Caco-2 (cell line): ENCODE results near the gene BPIFB1. TPM values are rescaled to one million over a fixed set of nuclear protein-coding genes. Genes with fewer than 3 reads are reported as not detected.

Experiments used
- BruUV-seq: library from RNA; stranded (reverse); fragments of 400-500 nt; replicated peaks from 2 replicates; lab custom pipeline; 2021; lab: Mats Ljungman, UMichigan
- CTCF ChIA-PET: fragments of 300-600 bp; sonication (Branson Sonifier 250); formaldehyde crosslinking; loops from one replicate; lab custom pipeline; 2022; ENCODE audit warnings: antibody characterized with exemption; lab: Charles Lee
- POLR2A ChIA-PET: fragments of 300-600 bp; sonication (Branson Sonifier 250); formaldehyde crosslinking; loops from one replicate; lab custom pipeline; 2022; ENCODE audit warnings: antibody characterized with exemption; lab: Charles Lee
- DNase-seq, 2 experiments: peaks; one replicate each; pipeline versions ENCODE4 v3.0.0 to v3.0.0-alpha.2; 2020 to 2022
- H3K27me3 ChIP-seq: replicated peaks from 2 replicates; pipeline ENCODE4 v1.6.0; 2011; ENCODE audit warnings: low read length; ENCODE audit not compliant: control insufficient read depth, insufficient read depth
- H3K36me3 ChIP-seq: 2 replicates; pipeline ENCODE4 v1.5.1; 2011; ENCODE audit warnings: low read length; ENCODE audit not compliant: control insufficient read depth, insufficient read depth
- H3K4me1 ChIP-seq: fragments of 250-450 bp; sonication (Bioruptor Pico); 2 replicates; pipeline ENCODE4 v1.5.1; 2020; ENCODE audit warnings: mild to moderate bottlenecking
- H3K4me3 ChIP-seq: 2 replicates; pipeline ENCODE4 v1.5.1; 2011; ENCODE audit warnings: low read depth, mild to moderate bottlenecking, control low read depth, low read length
- H3K9me3 ChIP-seq: fragments of 250-450 bp; sonication (Bioruptor Pico); 2 replicates; pipeline ENCODE4 v1.5.1; 2020; ENCODE audit warnings: mild to moderate bottlenecking, moderate library complexity
- H3K27ac Mint-ChIP-seq: one replicate; pipeline ENCODE4 v1.8.0; 2022; ENCODE audit warnings: mixed read lengths; ENCODE audit not compliant: unreplicated experiment
- H3K27me3 Mint-ChIP-seq: one replicate; pipeline ENCODE4 v1.8.0; 2022; ENCODE audit warnings: mixed read lengths; ENCODE audit not compliant: insufficient read depth, unreplicated experiment
- H3K36me3 Mint-ChIP-seq: one replicate; pipeline ENCODE4 v1.8.0; 2022; ENCODE audit warnings: mild to moderate bottlenecking, mixed read lengths; ENCODE audit not compliant: insufficient read depth, unreplicated experiment
- H3K4me1 Mint-ChIP-seq: one replicate; pipeline ENCODE4 v1.8.0; 2022; ENCODE audit warnings: low read depth, mixed read lengths; ENCODE audit not compliant: unreplicated experiment
- H3K4me3 Mint-ChIP-seq: one replicate; pipeline ENCODE4 v1.8.0; 2022; ENCODE audit warnings: mild to moderate bottlenecking, moderate library complexity, mixed read lengths; ENCODE audit not compliant: unreplicated experiment
- H3K9me3 Mint-ChIP-seq: one replicate; pipeline ENCODE4 v1.8.0; 2022; ENCODE audit warnings: mixed read lengths; ENCODE audit not compliant: unreplicated experiment
- CTCF ChIP-seq, 2 experiments: fragments of 200-600 bp in 1 of 2; IDR thresholded peaks; 1 replicate in 1 of 2; 2 replicates in 1 of 2; pipeline versions ENCODE4 v1.5.1 to v1.8.0; 2011 to 2022; ENCODE audit warnings: antibody characterized with exemption in 1 of 2, control low read depth in 1 of 2, inconsistent platforms in 1 of 2, low read depth in 1 of 2, low read length in 1 of 2, mild to moderate bottlenecking in 1 of 2, moderate library complexity in 1 of 2; ENCODE audit not compliant: insufficient read depth in 1 of 2, severe bottlenecking in 1 of 2, unreplicated experiment in 1 of 2
- intact Hi-C: fragments of 100-400 bp; cut with micrococcal nuclease; formaldehyde crosslinking; loops from one replicate; pipeline ENCODE4 v1.10.0; 2022; ENCODE audit not compliant: unreplicated experiment
- total RNA-seq: library from RNA; stranded (reverse); gene quantifications from 2 replicates; pipeline ENCODE4 v1.2.3, GENCODE V29; 2022

BPIFB1 gene
- total RNA-seq, 1 experiment from 2014 or later: not detected

GRCh38 chr20:33299111-33299603 is 16.1 kb downstream of the BPIFB1 start:
- peak; percentile 86 to 93 for DNase-seq
- no TSS peak for BruUV-seq
- Histone ChIP-seq H3K4me3 (no peak overlapping the region), H3K9me3 (peaks cover 6% of the 10 kb centered on the region), H3K4me1 (no peaks in the 10 kb centered on the region), H3K36me3 (no peaks in the 10 kb centered on the region), H3K27me3 (no peaks in the 10 kb centered on the region; the same call in 1 of the 2 replicates)
- ChIA-PET CTCF (interaction anchor here (0.7 to 1.6 kb wide), 2 partner anchors 36 to 38 kb away, joined by 3 read pairs; no protein-coding TSS in a partner anchor), POLR2A (no interaction called here)
- peak; percentile 100 for TF ChIP-seq CTCF (IDR thresholded peaks at IDR 0.05; ENCODE audit: insufficient read depth in 1 of 2, low read depth in 1 of 2, low read length in 1 of 2, severe bottlenecking in 1 of 2, unreplicated experiment in 1 of 2)
- intact Hi-C loops: loop anchor here (1.0 to 5.0 kb wide), 3 partner anchors 37 to 397 kb away; no protein-coding TSS in a partner anchor
- Mint-ChIP-seq H3K27ac (no peak overlapping the region), H3K9me3 (no peaks in the 10 kb centered on the region), H3K27me3 (peaks cover 25% of the 10 kb centered on the region), H3K4me3 (no peak overlapping the region), H3K36me3 (no peaks in the 10 kb centered on the region), H3K4me1 (no peaks in the 10 kb centered on the region)

DNA sequence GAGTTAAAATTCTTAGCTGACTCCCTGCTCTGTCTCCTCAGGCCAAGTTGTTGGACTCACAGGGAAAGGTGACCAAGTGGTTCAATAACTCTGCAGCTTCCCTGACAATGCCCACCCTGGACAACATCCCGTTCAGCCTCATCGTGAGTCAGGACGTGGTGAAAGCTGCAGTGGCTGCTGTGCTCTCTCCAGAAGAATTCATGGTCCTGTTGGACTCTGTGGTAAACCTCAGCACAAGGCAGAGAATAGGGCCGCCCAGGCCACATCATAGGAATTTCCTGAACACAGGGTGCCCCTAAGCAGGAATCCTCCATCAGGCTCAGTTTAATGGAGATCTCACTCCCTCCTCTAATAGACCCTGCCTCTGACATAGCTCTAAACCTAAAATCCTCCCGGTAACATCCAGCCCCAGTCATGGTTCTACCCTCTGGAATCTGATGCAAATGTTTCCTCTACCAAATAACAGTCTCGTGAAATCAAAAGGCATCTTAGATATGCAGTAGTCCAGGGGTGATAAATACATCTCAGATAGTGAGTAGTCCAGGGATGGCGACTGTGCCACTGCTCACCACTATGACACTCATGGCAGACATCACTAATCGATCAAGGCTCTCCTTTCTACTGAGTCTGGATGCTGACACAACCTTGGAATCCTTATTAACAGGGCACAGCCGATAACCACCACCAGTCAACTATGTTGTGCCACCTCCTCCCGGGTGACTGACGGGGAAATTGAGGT is 18.3 kb downstream of the BPIFB1 start:
- no peaks in the 10 kb centered on the region; the same call in 1 of the 2 replicates for H3K27me3 ChIP-seq
- Mint-ChIP-seq H3K36me3 (no peaks in the 10 kb centered on the region), H3K4me1 (no peaks in the 10 kb centered on the region), H3K27ac (no peak overlapping the region), H3K9me3 (no peaks in the 10 kb centered on the region), H3K4me3 (no peak overlapping the region), H3K27me3 (peaks cover 19% of the 10 kb centered on the region)
- no peaks in the 10 kb centered on the region for H3K4me1 ChIP-seq
- DNase-seq: no peak
- no peaks in the 10 kb centered on the region for H3K36me3 ChIP-seq
- ChIA-PET POLR2A (no interaction called here), CTCF (interaction anchor here (0.5 to 1.8 kb wide), 5 partner anchors 8 to 214 kb away, joined by 3 to 4 read pairs (median 4); no protein-coding TSS in a partner anchor)
- intact Hi-C loops: no loop called here
- H3K9me3 ChIP-seq: peaks cover 6% of the 10 kb centered on the region
- H3K4me3 ChIP-seq: no peak overlapping the region
- TF ChIP-seq CTCF (IDR thresholded peaks at IDR 0.05; ENCODE audit: insufficient read depth in 1 of 2, low read depth in 1 of 2, low read length in 1 of 2, severe bottlenecking in 1 of 2, unreplicated experiment in 1 of 2): no peak
- no TSS peak for BruUV-seq

- H3K27ac Mint-ChIP-seq: no peak overlapping the region
- H3K36me3 Mint-ChIP-seq: no peaks in the 10 kb centered on the region
- ChIA-PET CTCF (interaction anchor here (0.7 kb wide), 1 partner anchor 13 kb away, joined by 3 read pairs; no protein-coding TSS in a partner anchor), POLR2A (no interaction called here)
- TF ChIP-seq CTCF (IDR thresholded peaks at IDR 0.05; ENCODE audit: insufficient read depth in 1 of 2, low read depth in 1 of 2, low read length in 1 of 2, severe bottlenecking in 1 of 2, unreplicated experiment in 1 of 2): no peak
- H3K4me1 Mint-ChIP-seq: no peaks in the 10 kb centered on the region
- peaks cover 9% of the 10 kb centered on the region for H3K27me3 Mint-ChIP-seq
- DNase-seq: no peak
- no peaks in the 10 kb centered on the region for H3K4me1 ChIP-seq
- no peaks in the 10 kb centered on the region for H3K36me3 ChIP-seq
- H3K9me3 ChIP-seq: peaks cover 6% of the 10 kb centered on the region
- no peak overlapping the region for H3K4me3 ChIP-seq
- H3K4me3 Mint-ChIP-seq: no peak overlapping the region
- H3K9me3 Mint-ChIP-seq: no peaks in the 10 kb centered on the region
- intact Hi-C loops: no loop called here
- BruUV-seq: no TSS peak
- no peaks in the 10 kb centered on the region for H3K27me3 ChIP-seq
These were observed 20.6 kb downstream of the BPIFB1 start for GRCh38 chr20:33303595-33303994.
